ENCODE measurements around the gene COL26A1. TPM values are rescaled to one million over a fixed set of nuclear protein-coding genes. Genes with fewer than 3 reads are reported as not detected.
A peak's percentile ranks its signal among the peaks of the same experiment; 100 is the strongest.

Gene COL26A1
- total RNA-seq, 8 experiments from 2014 or later: 0.87 to 50.5 (median 11.1) TPM; not detected in 1

DNA sequence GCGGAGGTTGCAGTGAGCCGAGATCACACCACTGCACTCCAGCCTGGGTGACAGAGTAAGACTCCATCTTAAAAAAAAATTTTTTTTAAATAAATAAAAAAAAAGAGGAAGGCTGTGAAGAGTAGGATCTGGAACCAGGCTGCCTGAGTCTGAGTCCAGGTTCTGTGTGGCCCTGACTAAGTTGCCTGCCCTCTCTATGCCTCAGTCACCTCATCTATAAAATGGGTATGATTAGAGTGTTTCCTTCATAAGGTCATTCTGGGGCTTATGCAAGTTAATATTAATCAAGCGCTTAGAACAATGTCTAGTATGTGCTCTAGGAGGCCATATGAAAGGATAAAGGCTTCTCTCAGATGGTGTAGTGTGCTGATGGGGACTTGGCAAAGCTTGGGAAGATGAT, 12.3 kb downstream of the COL26A1 start:
- no peak for ATAC-seq (replicated peaks in 6 of 8)
- WGBS, 10 experiments: 48 to 100% (median 94%) methylated on average over 1 to 3 of the region's 3 CpGs; no CpG with 5 or more reads in 3 of the 10 experiments
- in situ Hi-C loops (cut with MboI; ENCODE audit: low pct_unique_long_range_greater_than_20kb in 2 of 9, low sequenced_read_pairs in 9 of 9, unreplicated experiment in 9 of 9): loop anchor here in 2 of 9 experiments (25.0 kb wide), 1 partner anchor 137 kb away; no protein-coding TSS in a partner anchor
- H3K27ac ChIP-seq: no peak overlapping the region
- H3K4me1 ChIP-seq (replicated peaks in 1 of 2): peaks cover 0 to 6% of the 10 kb centered on the region in 2 donors
- no peak overlapping the region for H3K4me3 ChIP-seq

DNA sequence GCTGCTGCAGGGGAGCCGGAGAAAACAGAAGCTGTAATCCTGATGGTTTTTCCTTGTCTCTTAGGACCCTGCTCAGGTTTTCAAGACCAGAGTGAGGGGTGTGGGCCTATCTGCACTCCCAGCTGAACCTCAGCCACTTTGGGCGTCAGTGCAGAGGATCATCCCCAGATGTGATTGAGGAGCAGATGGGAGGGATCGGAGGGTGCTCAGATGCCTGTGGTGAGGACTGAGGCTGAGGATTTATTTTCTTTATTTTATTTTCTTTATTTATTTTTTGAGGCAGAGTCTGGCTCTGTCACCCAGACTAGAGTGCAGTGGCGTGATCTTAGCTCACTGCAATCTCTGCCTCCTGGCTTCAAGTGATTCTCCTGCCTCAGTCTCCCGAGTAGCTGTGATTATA, 13.9 kb downstream of the COL26A1 start:
- Histone ChIP-seq H3K4me1 (replicated peaks in 1 of 2) (peaks cover 0 to 6% of the 10 kb centered on the region in 2 donors), H3K27ac (no peak overlapping the region), H3K4me3 (no peak overlapping the region)
- in situ Hi-C loops (cut with MboI; ENCODE audit: low pct_unique_long_range_greater_than_20kb in 2 of 9, low sequenced_read_pairs in 9 of 9, unreplicated experiment in 9 of 9): no loop called here
- 0 to 100% (median 93%) methylated on average over 1 to 2 of the region's 5 CpGs; no CpG with 5 or more reads in 3 of the 10 experiments for WGBS, 10 experiments
- no peak for ATAC-seq (replicated peaks in 6 of 8)

GRCh38 chr7:101377189-101377736, 14.6 kb downstream of the COL26A1 start:
- H3K4me1 ChIP-seq (replicated peaks in 1 of 2): peaks cover 0 to 6% of the 10 kb centered on the region in 2 donors
- no peak overlapping the region for H3K27ac ChIP-seq
- 50 to 100% (median 88%) methylated on average over 1 to 4 of the region's 4 CpGs; no CpG with 5 or more reads in 4 of the 10 experiments for WGBS, 10 experiments
- in situ Hi-C loops (cut with MboI; ENCODE audit: low pct_unique_long_range_greater_than_20kb in 2 of 9, low sequenced_read_pairs in 9 of 9, unreplicated experiment in 9 of 9): no loop called here
- ATAC-seq (replicated peaks in 6 of 8): no peak
- H3K4me3 ChIP-seq: no peak overlapping the region

GRCh38 chr7:101378751-101379174, 16.1 kb downstream of the COL26A1 start:
- peak in 1 of 8 experiments; percentile 68 for ATAC-seq (replicated peaks in 6 of 8)
- Histone ChIP-seq H3K4me3 (no peak overlapping the region), H3K27ac (no peak overlapping the region), H3K4me1 (replicated peaks in 1 of 2) (peaks cover 0 to 6% of the 10 kb centered on the region in 2 donors)
- 5 to 93% (median 40%) methylated on average over 2 to 10 of the region's 13 CpGs; no CpG with 5 or more reads in 2 of the 10 experiments for WGBS, 10 experiments
- in situ Hi-C loops (cut with MboI; ENCODE audit: low pct_unique_long_range_greater_than_20kb in 2 of 9, low sequenced_read_pairs in 9 of 9, unreplicated experiment in 9 of 9): no loop called here

GRCh38 chr7:101379302-101379701, 16.6 kb downstream of the COL26A1 start:
- H3K4me3 ChIP-seq: no peak overlapping the region
- H3K27ac ChIP-seq: no peak overlapping the region
- WGBS, 10 experiments: 0 to 100% (median 92%) methylated on average over 1 to 2 of the region's 4 CpGs; no CpG with 5 or more reads in 6 of the 10 experiments
- in situ Hi-C loops (cut with MboI; ENCODE audit: low pct_unique_long_range_greater_than_20kb in 2 of 9, low sequenced_read_pairs in 9 of 9, unreplicated experiment in 9 of 9): no loop called here
- peaks cover 0 to 2% of the 10 kb centered on the region in 2 donors for H3K4me1 ChIP-seq (replicated peaks in 1 of 2)
- ATAC-seq (replicated peaks in 6 of 8): no peak

- Histone ChIP-seq H3K4me3 (no peak overlapping the region), H3K27ac (no peak overlapping the region), H3K4me1 (replicated peaks in 1 of 2) (peaks cover 3% of the 10 kb centered on the region in 2 donors)
- peak in 1 of 8 experiments; percentile 44 for ATAC-seq (replicated peaks in 6 of 8)
- WGBS, 10 experiments: 39 to 100% (median 76%) methylated on average over 1 to 5 of the region's 5 CpGs; no CpG with 5 or more reads in 1 of the 10 experiments
- in situ Hi-C loops (cut with MboI; ENCODE audit: low pct_unique_long_range_greater_than_20kb in 2 of 9, low sequenced_read_pairs in 9 of 9, unreplicated experiment in 9 of 9): no loop called here
Measured at GRCh38 chr7:101381549-101382111, 19.0 kb downstream of the COL26A1 start.

GRCh38 chr7:101382937-101383336, 20.3 kb downstream of the COL26A1 start:
- H3K27ac ChIP-seq: no peak overlapping the region
- peaks cover 8 to 9% of the 10 kb centered on the region in 2 donors for H3K4me1 ChIP-seq (replicated peaks in 1 of 2)
- no peak for ATAC-seq (replicated peaks in 6 of 8)
- 8 to 79% (median 67%) methylated on average over 1 to 2 of the region's 2 CpGs; no CpG with 5 or more reads in 1 of the 10 experiments for WGBS, 10 experiments
- no peak overlapping the region for H3K4me3 ChIP-seq
- in situ Hi-C loops (cut with MboI; ENCODE audit: low pct_unique_long_range_greater_than_20kb in 2 of 9, low sequenced_read_pairs in 9 of 9, unreplicated experiment in 9 of 9): no loop called here

- in situ Hi-C loops (cut with MboI; ENCODE audit: low pct_unique_long_range_greater_than_20kb in 2 of 9, low sequenced_read_pairs in 9 of 9, unreplicated experiment in 9 of 9): no loop called here
- ATAC-seq (replicated peaks in 6 of 8): no peak
- peaks cover 14 to 16% of the 10 kb centered on the region in 2 donors for H3K4me1 ChIP-seq (replicated peaks in 1 of 2)
- H3K27ac ChIP-seq: no peak overlapping the region
- no peak overlapping the region for H3K4me3 ChIP-seq
- 76 to 100% (median 100%) methylated on average over 1 to 7 of the region's 8 CpGs; no CpG with 5 or more reads in 3 of the 10 experiments for WGBS, 10 experiments
Measured at GRCh38 chr7:101386177-101386557, 23.5 kb downstream of the COL26A1 start.

DNA sequence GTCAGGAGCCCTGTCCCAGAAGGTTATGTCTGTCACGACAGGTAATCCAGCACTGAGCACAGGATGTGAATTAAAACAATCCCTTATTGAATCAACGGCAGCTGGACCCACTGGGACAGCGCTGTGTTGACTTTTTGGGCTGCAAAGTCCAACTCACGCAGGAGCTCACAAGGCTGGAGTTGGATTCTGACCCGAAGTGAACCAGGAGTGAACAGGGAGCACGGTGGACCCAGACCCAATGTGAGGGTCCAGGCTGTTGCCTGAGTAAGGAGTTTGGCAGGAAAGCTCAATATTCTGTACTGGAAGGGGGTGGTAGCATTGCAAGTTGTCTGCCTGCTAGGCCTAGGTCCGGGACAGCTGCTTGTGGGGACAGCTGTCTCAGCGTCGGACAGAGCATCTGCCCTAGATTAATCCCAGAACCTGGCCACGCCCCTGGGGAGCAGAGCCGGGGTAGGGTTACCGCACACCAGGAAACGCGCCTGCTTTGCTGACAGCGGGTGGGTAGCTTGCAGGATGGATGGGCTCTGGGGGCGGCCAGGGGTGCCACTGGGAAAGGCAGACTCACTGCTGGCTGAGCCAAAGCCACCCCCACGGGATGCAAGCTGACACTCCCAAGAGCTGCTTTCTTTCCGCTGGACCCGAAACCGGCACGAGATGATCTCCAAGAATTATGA, 24.0 kb downstream of the COL26A1 start:
- H3K27ac ChIP-seq: peak overlapping the region in 1 of 2 donors; percentile 11
- peaks cover 14 to 17% of the 10 kb centered on the region in 2 donors for H3K4me1 ChIP-seq (replicated peaks in 1 of 2)
- peak overlapping the region in 3 of 5 donors; percentile 1 to 14 (median 12) for H3K4me3 ChIP-seq
- in situ Hi-C loops (cut with MboI; ENCODE audit: low pct_unique_long_range_greater_than_20kb in 2 of 9, low sequenced_read_pairs in 9 of 9, unreplicated experiment in 9 of 9): no loop called here
- 4 to 80% (median 23%) methylated on average over 1 to 10 of the region's 21 CpGs; no CpG with 5 or more reads in 2 of the 10 experiments for WGBS, 10 experiments
- peak; percentile 75 to 98 (median 98) for ATAC-seq (replicated peaks in 6 of 8)

DNA sequence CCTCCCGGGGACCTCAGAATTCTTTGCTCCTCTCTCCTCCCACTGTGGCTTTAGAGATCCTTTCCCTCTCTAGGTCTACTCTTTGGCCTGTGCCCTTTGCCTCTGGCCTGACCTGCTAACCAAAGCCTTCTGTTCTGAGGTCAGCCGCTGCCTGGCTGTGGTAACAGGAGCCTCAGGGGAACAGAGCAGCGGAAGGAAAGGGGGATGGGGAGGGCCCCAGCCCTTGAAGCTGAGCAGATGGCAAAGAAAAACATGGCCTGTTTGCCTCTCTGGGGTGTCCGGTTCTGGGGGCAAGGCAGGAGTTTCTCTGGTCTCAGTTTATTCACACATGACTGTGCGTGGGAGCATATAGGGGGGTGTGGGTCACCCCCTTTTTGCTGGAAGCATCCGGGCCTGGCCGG, 28.2 kb downstream of the COL26A1 start:
- 0 to 43% (median 23%) methylated on average over 1 to 6 of the region's 7 CpGs; no CpG with 5 or more reads in 6 of the 10 experiments for WGBS, 10 experiments
- peaks cover 14 to 22% of the 10 kb centered on the region in 2 donors for H3K4me1 ChIP-seq (replicated peaks in 1 of 2)
- ATAC-seq (replicated peaks in 6 of 8): no peak
- peak overlapping the region in 1 of 2 donors; percentile 55 for H3K27ac ChIP-seq
- in situ Hi-C loops (cut with MboI; ENCODE audit: low pct_unique_long_range_greater_than_20kb in 2 of 9, low sequenced_read_pairs in 9 of 9, unreplicated experiment in 9 of 9): no loop called here
- no peak overlapping the region for H3K4me3 ChIP-seq

DNA sequence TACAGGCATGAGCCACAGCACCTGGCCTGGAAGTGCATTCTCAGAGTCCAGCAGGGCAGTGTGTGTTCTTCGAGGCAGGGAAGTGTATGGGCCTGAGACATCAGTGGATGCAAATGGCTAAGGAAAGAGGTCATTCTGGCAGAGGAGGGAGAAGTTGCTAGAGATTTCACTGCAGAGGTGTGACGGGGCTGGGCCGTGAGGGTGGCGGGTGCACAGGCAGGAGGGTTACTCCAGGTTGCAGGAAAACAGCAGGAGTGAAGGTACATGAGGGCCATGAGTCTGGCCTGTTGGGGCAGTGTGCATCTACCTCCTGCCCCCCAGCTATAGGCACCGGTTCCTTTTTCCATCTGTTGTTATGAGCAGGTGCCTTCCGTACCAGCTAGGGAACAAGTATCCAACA, 29.3 kb downstream of the COL26A1 start:
- no peak overlapping the region for H3K27ac ChIP-seq
- 18 to 93% (median 72%) methylated on average over 1 to 2 of the region's 6 CpGs; no CpG with 5 or more reads in 5 of the 10 experiments for WGBS, 10 experiments

DNA sequence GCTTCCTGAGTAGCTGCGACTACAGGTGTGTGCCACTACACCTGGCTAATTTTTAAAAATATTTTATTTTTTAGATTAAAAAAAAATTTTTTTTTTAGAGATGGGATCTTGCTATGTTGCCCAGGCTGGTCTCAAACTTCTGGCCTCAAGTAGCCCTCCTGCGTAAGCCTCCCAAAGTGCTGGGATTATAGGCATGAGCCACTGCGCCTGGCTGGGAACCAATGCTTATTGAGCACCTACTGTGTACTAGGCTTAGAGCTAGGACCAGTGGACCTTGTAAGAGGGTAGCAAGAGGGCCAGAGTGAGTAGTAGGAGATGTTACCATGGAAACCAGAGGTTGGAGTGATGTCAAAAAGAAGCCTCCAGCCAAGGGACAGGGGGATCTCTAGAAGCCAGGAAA, 31.2 kb downstream of the COL26A1 start:
- H3K4me1 ChIP-seq (replicated peaks in 1 of 2): peaks cover 5 to 14% of the 10 kb centered on the region in 2 donors
- in situ Hi-C loops (cut with MboI; ENCODE audit: low pct_unique_long_range_greater_than_20kb in 2 of 9, low sequenced_read_pairs in 9 of 9, unreplicated experiment in 9 of 9): no loop called here
- H3K4me3 ChIP-seq: no peak overlapping the region
- H3K27ac ChIP-seq: no peak overlapping the region
- WGBS, 10 experiments: 0 to 100% (median 100%) methylated on average over 1 to 3 of the region's 3 CpGs; no CpG with 5 or more reads in 5 of the 10 experiments
- no peak for ATAC-seq (replicated peaks in 6 of 8)

More for the DNA sequence above, 29.3 kb downstream of the COL26A1 start:
- ATAC-seq (replicated peaks in 6 of 8): no peak
- H3K4me1 ChIP-seq (replicated peaks in 1 of 2): peaks cover 7 to 15% of the 10 kb centered on the region in 2 donors
- H3K4me3 ChIP-seq: no peak overlapping the region
- in situ Hi-C loops (cut with MboI; ENCODE audit: low pct_unique_long_range_greater_than_20kb in 2 of 9, low sequenced_read_pairs in 9 of 9, unreplicated experiment in 9 of 9): no loop called here

DNA sequence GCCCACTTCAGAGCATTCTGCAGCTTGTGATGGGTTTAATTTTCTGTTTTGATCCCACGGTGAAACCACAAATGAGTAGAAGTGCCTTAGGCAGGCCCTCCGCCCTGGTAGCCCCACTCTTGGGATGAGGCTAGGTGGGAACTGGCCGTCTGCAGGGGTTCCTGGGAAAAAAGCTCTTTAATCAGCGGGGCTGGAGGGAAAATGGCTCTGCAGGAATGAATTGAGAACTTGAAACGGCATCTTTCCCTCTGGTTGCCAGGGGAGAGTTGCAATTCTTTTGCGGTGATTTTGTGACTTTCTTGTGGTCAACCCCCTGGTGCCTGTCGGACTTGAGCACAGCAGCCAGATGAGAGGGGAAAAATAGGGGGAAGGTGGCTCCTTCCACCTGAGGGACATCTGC, 32.7 kb downstream of the COL26A1 start:
- no peak for ATAC-seq (replicated peaks in 6 of 8)

More for the DNA sequence above, 32.7 kb downstream of the COL26A1 start:
- Histone ChIP-seq H3K4me1 (replicated peaks in 1 of 2) (peaks cover 5 to 14% of the 10 kb centered on the region in 2 donors), H3K4me3 (no peak overlapping the region), H3K27ac (no peak overlapping the region)
- whole genome bisulfite sequencing, 10 experiments: 30 to 83% (median 40%) methylated on average over 1 to 5 of the region's 7 CpGs; no CpG with 5 or more reads in 5 of the 10 experiments
- in situ Hi-C loops (cut with MboI; ENCODE audit: low pct_unique_long_range_greater_than_20kb in 2 of 9, low sequenced_read_pairs in 9 of 9, unreplicated experiment in 9 of 9): no loop called here
